HCT116 (cell line): ENCODE measurements around the gene PRSS56. TPM values are rescaled to one million over a fixed set of nuclear protein-coding genes. Genes with fewer than 3 reads are reported as not detected.

Experiments
- ATAC-seq: fragments of 200-7000 bp; cut with Tn5 transposase; 2 replicates; pipeline ENCODE4 v1.9.1; 2020; ENCODE audit warnings: mild to moderate bottlenecking, moderate library complexity
- BruUV-seq: library from RNA; stranded (reverse); fragments of 400-500 nt; replicated peaks from 2 replicates; lab custom pipeline; 2021; lab: Mats Ljungman, UMichigan
- CTCF ChIA-PET: fragments of 300-600 bp; sonication (Branson Sonifier 250); formaldehyde crosslinking; loops from one replicate; lab custom pipeline; 2021; ENCODE audit warnings: antibody characterized with exemption; lab: Charles Lee
- POLR2A ChIA-PET: fragments of 300-600, 350-600 bp; sonication (Branson Sonifier 250); formaldehyde crosslinking; loops from one replicate; lab custom pipeline; 2021; ENCODE audit warnings: antibody characterized with exemption; lab: Charles Lee
- RAD21 ChIA-PET, 2 experiments: fragments of 300-600 bp; sonication (Branson Sonifier 250); formaldehyde crosslinking; loops; one replicate each; lab custom pipeline; 2023; ENCODE audit warnings: low total read pairs in 2 of 2; ENCODE audit not compliant: uncharacterized antibody in 2 of 2, unreplicated experiment in 2 of 2, low non-redundant PET in 1 of 2; lab: Charles Lee
- DNase-seq: peaks from one replicate; pipeline ENCODE4 v3.0.0-alpha.2; 2010; ENCODE audit warnings: low read depth, low spot score
- H2AFZ ChIP-seq: fragments of 200-600 bp; shearing (Covaris generic), sonication (generic); 2 replicates; pipeline ENCODE4 v1.6.1; 2017; ENCODE audit warnings: low read depth, mixed run types, mixed read lengths, antibody characterized with exemption, low read length; ENCODE audit not compliant: poor library complexity, severe bottlenecking
- H3K27ac ChIP-seq: 2 replicates; pipeline ENCODE4 v1.5.1; 2012; ENCODE audit warnings: low read depth, low read length
- H3K27me3 ChIP-seq: fragments of 200-600 bp; sonication (generic); 2 replicates; pipeline ENCODE4 v1.6.1; 2016; ENCODE audit warnings: mixed run types, low read length, mixed read lengths; ENCODE audit not compliant: insufficient read depth
- H3K36me3 ChIP-seq, 2 experiments: fragments of 200-500 bp in 1 of 2; fragments of 200-600 bp in 1 of 2; sonication (Bioruptor generic) in 1 of 2; sonication (generic) in 1 of 2; 2 replicates each; pipeline versions ENCODE4 v1.5.1 to v1.6.1; 2014 to 2016; ENCODE audit warnings: low read length in 2 of 2, inconsistent platforms in 1 of 2, mixed read lengths in 1 of 2, mixed run types in 1 of 2; ENCODE audit not compliant: insufficient read depth in 2 of 2, control insufficient read depth in 1 of 2
- H3K4me1 ChIP-seq, 2 experiments: fragments of 200-600 bp in 1 of 2; sonication (generic) in 1 of 2; 2 replicates each; pipeline versions ENCODE4 v1.5.1 to v1.6.1; 2012 to 2017; ENCODE audit warnings: low read length in 2 of 2, inconsistent platforms in 1 of 2, mild to moderate bottlenecking in 1 of 2, mixed read lengths in 1 of 2, mixed run types in 1 of 2, moderate library complexity in 1 of 2; ENCODE audit not compliant: insufficient read depth in 2 of 2, control insufficient read depth in 1 of 2
- H3K4me2 ChIP-seq: fragments of 200-600 bp; sonication (generic); 2 replicates; pipeline ENCODE4 v1.6.1; 2017; ENCODE audit warnings: mixed run types, low read length, mixed read lengths
- H3K4me3 ChIP-seq, 2 experiments: fragments of 200-600 bp in 1 of 2; sonication (generic) in 1 of 2; replicated peaks in 1 of 2; 2 replicates each; pipeline ENCODE4 v1.5.1; 2011 to 2016; ENCODE audit warnings: low read length in 2 of 2, control low read depth in 1 of 2, low read depth in 1 of 2, mild to moderate bottlenecking in 1 of 2, mixed read lengths in 1 of 2, mixed run types in 1 of 2
- H3K79me2 ChIP-seq: fragments of 200-600 bp; sonication (generic); 2 replicates; pipeline ENCODE4 v1.6.1; 2017; ENCODE audit warnings: mild to moderate bottlenecking, mixed run types, low read length, moderate library complexity, mixed read lengths; ENCODE audit not compliant: insufficient read depth
- H3K9ac ChIP-seq: fragments of 200-600 bp; sonication (generic); 2 replicates; pipeline ENCODE4 v1.6.1; 2016; ENCODE audit warnings: low read length, mixed read lengths
- H3K9me2 ChIP-seq: fragments of 200-600 bp; sonication (generic), shearing (Covaris generic); 2 replicates; pipeline ENCODE4 v1.6.1; 2017; ENCODE audit warnings: mixed run types, mild to moderate bottlenecking, moderate library complexity; ENCODE audit not compliant: insufficient read depth
- H3K9me3 ChIP-seq, 2 experiments: fragments of 200-500 bp in 1 of 2; fragments of 200-600 bp in 1 of 2; sonication (Bioruptor generic) in 1 of 2; sonication (generic) in 1 of 2; 2 replicates each; pipeline ENCODE4 v1.6.1; 2014 to 2017; ENCODE audit warnings: low read length in 2 of 2, mixed read lengths in 2 of 2, inconsistent platforms in 1 of 2, low read depth in 1 of 2, mild to moderate bottlenecking in 1 of 2, mixed run types in 1 of 2, moderate library complexity in 1 of 2; ENCODE audit not compliant: control insufficient read depth in 1 of 2, insufficient read depth in 1 of 2
- H4K20me1 ChIP-seq: fragments of 200-600 bp; sonication (generic), shearing (Covaris generic); 2 replicates; pipeline ENCODE4 v1.6.1; 2017; ENCODE audit warnings: mixed run types, mild to moderate bottlenecking, moderate library complexity; ENCODE audit not compliant: insufficient read depth
- CEBPB ChIP-seq: IDR thresholded peaks from 2 replicates; pipeline ENCODE4 v1.6.1; 2012; ENCODE audit warnings: low read depth
- EGR1 ChIP-seq: IDR thresholded peaks from 2 replicates; pipeline ENCODE4 v1.6.1; 2012; ENCODE audit warnings: low read depth
- POLR2AphosphoS5 ChIP-seq: IDR thresholded peaks from 2 replicates; pipeline ENCODE4 v1.6.1; 2011; ENCODE audit warnings: mild to moderate bottlenecking, low read depth, low read length, moderate library complexity
- RAD21 ChIP-seq: IDR thresholded peaks from 2 replicates; pipeline ENCODE4 v1.6.1; 2012; ENCODE audit warnings: low read depth, mild to moderate bottlenecking
- SIN3A ChIP-seq: IDR thresholded peaks from 2 replicates; pipeline ENCODE4 v1.6.1; 2012; ENCODE audit warnings: low read depth
- TCF7L2 ChIP-seq: IDR thresholded peaks from 2 replicates; pipeline ENCODE4 v1.7.0; 2011; ENCODE audit warnings: borderline replicate concordance, inconsistent platforms; ENCODE audit not compliant: insufficient read depth, insufficient read length; ENCODE audit errors: extremely low read depth
- YY1 ChIP-seq: IDR thresholded peaks from 2 replicates; pipeline ENCODE4 v1.6.1; 2011; ENCODE audit warnings: low read length, low read depth, moderate library complexity, mild to moderate bottlenecking; ENCODE audit not compliant: insufficient replicate concordance; ENCODE audit errors: extremely low read depth
- ZNF274 ChIP-seq: fragments of 200-500 bp; sonication (Bioruptor generic); IDR thresholded peaks from 2 replicates; pipeline ENCODE4 v1.6.1; 2014; ENCODE audit warnings: mild to moderate bottlenecking, low read depth, low read length, inconsistent platforms
- intact Hi-C: fragments of 100-400 bp; cut with micrococcal nuclease; formaldehyde crosslinking; loops from 2 replicates; pipeline ENCODE4 v1.10.0; 2022
- total RNA-seq: library from RNA; stranded (reverse); gene quantifications from one replicate; pipeline ENCODE4 v1.2.1, GENCODE V29; 2021; ENCODE audit not compliant: unreplicated experiment
- TF ChIP-seq, protein P1 (sequence below): IDR thresholded peaks from 2 replicates; pipeline ENCODE4 v1.6.1; 2011; ENCODE audit warnings: mild to moderate bottlenecking, low read length, moderate library complexity; ENCODE audit not compliant: insufficient replicate concordance; ENCODE audit errors: extremely low read depth
- TF ChIP-seq, protein P2 (sequence below): IDR thresholded peaks from 2 replicates; pipeline ENCODE4 v1.6.1; 2012

Gene PRSS56
- total RNA-seq, 1 experiment from 2014 or later: not detected

DNA sequence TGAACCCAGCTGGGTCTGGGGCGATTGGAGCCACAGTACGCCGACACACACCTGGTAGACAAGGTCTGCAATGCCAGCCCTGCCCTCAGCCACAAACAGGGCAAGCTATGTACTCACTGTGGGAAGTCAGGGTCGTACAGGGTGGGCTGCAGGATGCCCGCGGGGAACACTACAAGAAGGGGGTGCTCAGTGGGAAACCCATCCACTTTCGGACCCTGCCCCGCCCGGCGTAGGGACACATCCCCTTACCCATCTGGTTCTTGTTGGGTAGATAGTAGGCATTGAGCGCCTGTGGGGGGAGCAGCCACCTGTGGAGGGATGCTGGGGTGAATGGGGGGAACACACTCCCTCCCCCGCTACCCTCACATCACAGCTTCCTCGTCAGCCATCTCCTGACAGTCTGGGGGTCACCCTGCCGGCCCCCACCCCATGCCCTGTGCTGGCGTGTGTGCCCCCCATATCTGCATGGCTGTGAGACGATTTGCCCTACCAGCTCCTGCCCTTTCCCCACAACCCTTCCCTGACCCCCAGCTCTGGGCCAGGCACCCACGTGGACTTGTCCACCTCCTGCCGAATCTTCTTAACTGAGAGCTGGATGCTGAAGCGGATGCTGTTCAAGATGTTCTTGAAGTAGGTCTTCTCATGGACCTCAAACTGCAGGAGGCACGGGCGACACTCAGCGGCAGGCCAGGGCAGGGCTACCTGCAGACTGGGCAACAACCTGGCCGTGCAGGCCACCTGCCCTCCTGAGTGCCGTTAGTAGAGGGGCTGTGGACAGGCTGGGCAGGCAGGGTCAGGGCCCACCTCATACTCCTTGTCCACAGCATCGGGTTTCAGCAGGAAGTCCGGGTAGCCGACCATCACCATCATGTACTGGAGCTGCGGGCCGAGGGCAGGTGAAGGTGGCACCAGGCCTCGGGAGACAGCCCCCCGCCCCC is 37.6 kb upstream of the PRSS56 start:
- Histone ChIP-seq H4K20me1 (no peaks in the 10 kb centered on the region), H3K9me2 (no peaks in the 10 kb centered on the region), H3K9me3 (no peaks in the 10 kb centered on the region), H3K4me3 (no peak overlapping the region), H3K27me3 (no peaks in the 10 kb centered on the region), H2AFZ (no peak overlapping the region), H3K36me3 (no peaks in the 10 kb centered on the region), H3K9ac (no peak overlapping the region), H3K79me2 (no peaks in the 10 kb centered on the region), H3K4me2 (no peak overlapping the region), H3K27ac (no peak overlapping the region), H3K4me1 (no peaks in the 10 kb centered on the region)
- intact Hi-C loops: no loop called here
- ChIA-PET CTCF (no interaction called here), RAD21 (no interaction called here), POLR2A (interaction anchor here (0.5 kb wide), 1 partner anchor 792 kb away, joined by 4 read pairs; no protein-coding TSS in a partner anchor)
- no TSS peak for BruUV-seq
- TF ChIP-seq EGR1 (no peak), CEBPB (no peak), YY1 (no peak), TCF7L2 (no peak), ZNF274 (no peak), RAD21 (no peak), POLR2AphosphoS5 (no peak), SIN3A (no peak)
- TF ChIP-seq, protein P1, sequence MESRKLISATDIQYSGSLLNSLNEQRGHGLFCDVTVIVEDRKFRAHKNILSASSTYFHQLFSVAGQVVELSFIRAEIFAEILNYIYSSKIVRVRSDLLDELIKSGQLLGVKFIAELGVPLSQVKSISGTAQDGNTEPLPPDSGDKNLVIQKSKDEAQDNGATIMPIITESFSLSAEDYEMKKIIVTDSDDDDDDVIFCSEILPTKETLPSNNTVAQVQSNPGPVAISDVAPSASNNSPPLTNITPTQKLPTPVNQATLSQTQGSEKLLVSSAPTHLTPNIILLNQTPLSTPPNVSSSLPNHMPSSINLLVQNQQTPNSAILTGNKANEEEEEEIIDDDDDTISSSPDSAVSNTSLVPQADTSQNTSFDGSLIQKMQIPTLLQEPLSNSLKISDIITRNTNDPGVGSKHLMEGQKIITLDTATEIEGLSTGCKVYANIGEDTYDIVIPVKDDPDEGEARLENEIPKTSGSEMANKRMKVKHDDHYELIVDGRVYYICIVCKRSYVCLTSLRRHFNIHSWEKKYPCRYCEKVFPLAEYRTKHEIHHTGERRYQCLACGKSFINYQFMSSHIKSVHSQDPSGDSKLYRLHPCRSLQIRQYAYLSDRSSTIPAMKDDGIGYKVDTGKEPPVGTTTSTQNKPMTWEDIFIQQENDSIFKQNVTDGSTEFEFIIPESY: no peak
- TF ChIP-seq, protein P2, sequence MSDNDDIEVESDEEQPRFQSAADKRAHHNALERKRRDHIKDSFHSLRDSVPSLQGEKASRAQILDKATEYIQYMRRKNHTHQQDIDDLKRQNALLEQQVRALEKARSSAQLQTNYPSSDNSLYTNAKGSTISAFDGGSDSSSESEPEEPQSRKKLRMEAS: no peak
- ATAC-seq (no peak), DNase-seq (no peak)
